B cell (primary cell): ENCODE data around the gene ARHGAP23. TPM values are rescaled to one million over a fixed set of nuclear protein-coding genes. Genes with fewer than 3 reads are reported as not detected.

Experiments
- ATAC-seq: fragments of 200-7000 bp; cut with Tn5 transposase; one replicate; pipeline ENCODE4 v1.10.0; 2021; ENCODE audit warnings: low read depth, mild to moderate bottlenecking, moderate number of reproducible peaks, moderate library complexity
- CTCF ChIA-PET: fragments of 350-600 bp; sonication (Branson Sonifier 250); formaldehyde crosslinking; loops from one replicate; lab custom pipeline; 2021; ENCODE audit warnings: antibody characterized with exemption, inconsistent platforms; lab: Charles Lee
- POLR2A ChIA-PET: fragments of 350-600 bp; sonication (Branson Sonifier 250); formaldehyde crosslinking; loops from one replicate; lab custom pipeline; 2021; ENCODE audit warnings: antibody characterized with exemption; lab: Charles Lee
- DNase-seq: peaks from one replicate; pipeline ENCODE4 v3.0.0; 2013
- H2AFZ ChIP-seq: 2 replicates; pipeline ENCODE4 v1.6.1; 2012; ENCODE audit warnings: mild to moderate bottlenecking, low read depth, low read length; ENCODE audit not compliant: insufficient read depth, poor library complexity, severe bottlenecking
- H3K27ac ChIP-seq, 2 donors: 1 replicate in 1 of 2; 2 replicates in 1 of 2; pipeline ENCODE4 v1.5.1; 2012 to 2013; ENCODE audit warnings: low read length in 2 of 2, mild to moderate bottlenecking in 2 of 2, moderate library complexity in 1 of 2
- H3K27me3 ChIP-seq, 4 experiments: fragments of 200-600 bp in 1 of 4; sonication (generic) in 1 of 4; replicated peaks in 1 of 4; 1 replicate in 2 of 4; 2 replicates in 2 of 4; pipeline versions ENCODE4 v1.6.1 to v1.7.0; 2013 to 2016; ENCODE audit warnings: low read length in 3 of 4, mild to moderate bottlenecking in 2 of 4, mixed read lengths in 1 of 4, moderate library complexity in 1 of 4; ENCODE audit not compliant: insufficient read depth in 4 of 4, control insufficient read depth in 3 of 4; ENCODE audit errors: control extremely low read depth in 1 of 4
- H3K36me3 ChIP-seq, 2 experiments: replicated peaks in 1 of 2; 1 replicate in 1 of 2; 2 replicates in 1 of 2; pipeline versions ENCODE4 v1.6.1 to v1.7.1; 2013; ENCODE audit warnings: low read length in 1 of 2; ENCODE audit not compliant: insufficient read depth in 2 of 2, control insufficient read depth in 1 of 2; ENCODE audit errors: control extremely low read depth in 1 of 2, extremely low read depth in 1 of 2
- H3K4me1 ChIP-seq, 2 donors: fragments of 200-600 bp in 1 of 2; sonication (generic) in 1 of 2; 1 replicate in 1 of 2; 2 replicates in 1 of 2; pipeline versions ENCODE4 v1.5.1 to v1.6.1; 2013 to 2017; ENCODE audit warnings: low read length in 2 of 2; ENCODE audit not compliant: control insufficient read depth in 2 of 2, insufficient read depth in 2 of 2
- H3K4me2 ChIP-seq: replicated peaks from 2 replicates; pipeline ENCODE3; 2012; ENCODE audit warnings: mild to moderate bottlenecking, low read depth, low read length; ENCODE audit not compliant: poor library complexity, severe bottlenecking
- H3K4me3 ChIP-seq, 5 experiments: fragments of 200-600 bp in 1 of 5; sonication (generic) in 1 of 5; 1 replicate in 3 of 5; 2 replicates in 2 of 5; pipeline versions ENCODE4 v1.5.1 to v1.7.0; 2011 to 2016; ENCODE audit warnings: low read length in 4 of 5, mild to moderate bottlenecking in 4 of 5, low read depth in 2 of 5, control low read depth in 1 of 5, moderate library complexity in 1 of 5; ENCODE audit not compliant: insufficient read depth in 1 of 5; ENCODE audit errors: control extremely low read depth in 1 of 5, extremely low read depth in 1 of 5
- H3K79me2 ChIP-seq: fragments of 200-600 bp; sonication (generic); one replicate; pipeline ENCODE4 v1.6.0; 2016; ENCODE audit warnings: low read length; ENCODE audit not compliant: control insufficient read depth, insufficient read depth
- H3K9ac ChIP-seq: fragments of 200-600 bp; sonication (generic); 2 replicates; pipeline ENCODE4 v1.6.1; 2017; ENCODE audit warnings: mild to moderate bottlenecking, low read length, moderate library complexity
- H3K9me3 ChIP-seq, 3 donors: one replicate each; pipeline versions ENCODE4 v1.6.1 to v1.7.1; 2013; ENCODE audit warnings: low read length in 2 of 3; ENCODE audit not compliant: control insufficient read depth in 2 of 3, insufficient read depth in 1 of 3; ENCODE audit errors: control extremely low read depth in 1 of 3
- H4K20me1 ChIP-seq: 2 replicates; pipeline ENCODE4 v1.6.0; 2012; ENCODE audit warnings: mild to moderate bottlenecking, low read length; ENCODE audit not compliant: insufficient read depth, control insufficient read depth, poor library complexity, severe bottlenecking
- H3K27ac Mint-ChIP-seq: one replicate; pipeline ENCODE4 v1.8.0; 2021; ENCODE audit warnings: mixed read lengths
- H3K27me3 Mint-ChIP-seq: one replicate; pipeline ENCODE4 v1.8.0; 2021; ENCODE audit warnings: mixed read lengths
- H3K4me1 Mint-ChIP-seq: one replicate; pipeline ENCODE4 v1.8.0; 2021; ENCODE audit warnings: mixed read lengths
- H3K4me3 Mint-ChIP-seq: one replicate; pipeline ENCODE4 v1.8.0; 2021; ENCODE audit warnings: mixed read lengths
- H3K9me3 Mint-ChIP-seq: one replicate; pipeline ENCODE4 v1.8.0; 2022; ENCODE audit warnings: mixed read lengths; ENCODE audit not compliant: insufficient read depth
- EZH2 ChIP-seq: IDR thresholded peaks from 2 replicates; pipeline ENCODE4 v1.6.1; 2012; ENCODE audit warnings: borderline replicate concordance, low read depth, mild to moderate bottlenecking, moderate library complexity, low read length; ENCODE audit not compliant: insufficient read depth, poor library complexity, severe bottlenecking
- WGBS: methylation state at CpG from one replicate; pipeline ENCODE4 v1.1.5; 2013; ENCODE audit warnings: missing lambda C conversion rate; ENCODE audit not compliant: insufficient coverage; 5-methylcytosine and 5-hydroxymethylcytosine counted together
- intact Hi-C: fragments of 100-400 bp; cut with micrococcal nuclease; formaldehyde crosslinking; loops from one replicate; pipeline ENCODE4 v1.10.0; 2022
- polyA plus RNA-seq: library from polyadenylated mRNA; depleted of rRNA; stranded (reverse); fragments of >200 nt; gene quantifications from 2 replicates; pipeline ENCODE4 v1.2.3, GENCODE V29; 2012
- total RNA-seq, 2 donors: library from RNA; stranded (reverse); fragments of 120-200 nt in 1 of 2; gene quantifications; 1 replicate in 1 of 2; 2 replicates in 1 of 2; pipeline versions ENCODE4 v1.2.3 to v1.2.4, GENCODE V29; 2013 to 2022
- TF ChIP-seq, protein P1 (sequence below): fragments of 200-600 bp; IDR thresholded peaks from one replicate; pipeline ENCODE4 v1.8.0; 2022; ENCODE audit warnings: antibody characterized with exemption, mild to moderate bottlenecking

The ARHGAP23 gene
- total and polyA plus RNA-seq, 2 donors (not counting 1 experiment from before 2014, with no cell fraction given) = 0.07 to 0.12 TPM

DNA sequence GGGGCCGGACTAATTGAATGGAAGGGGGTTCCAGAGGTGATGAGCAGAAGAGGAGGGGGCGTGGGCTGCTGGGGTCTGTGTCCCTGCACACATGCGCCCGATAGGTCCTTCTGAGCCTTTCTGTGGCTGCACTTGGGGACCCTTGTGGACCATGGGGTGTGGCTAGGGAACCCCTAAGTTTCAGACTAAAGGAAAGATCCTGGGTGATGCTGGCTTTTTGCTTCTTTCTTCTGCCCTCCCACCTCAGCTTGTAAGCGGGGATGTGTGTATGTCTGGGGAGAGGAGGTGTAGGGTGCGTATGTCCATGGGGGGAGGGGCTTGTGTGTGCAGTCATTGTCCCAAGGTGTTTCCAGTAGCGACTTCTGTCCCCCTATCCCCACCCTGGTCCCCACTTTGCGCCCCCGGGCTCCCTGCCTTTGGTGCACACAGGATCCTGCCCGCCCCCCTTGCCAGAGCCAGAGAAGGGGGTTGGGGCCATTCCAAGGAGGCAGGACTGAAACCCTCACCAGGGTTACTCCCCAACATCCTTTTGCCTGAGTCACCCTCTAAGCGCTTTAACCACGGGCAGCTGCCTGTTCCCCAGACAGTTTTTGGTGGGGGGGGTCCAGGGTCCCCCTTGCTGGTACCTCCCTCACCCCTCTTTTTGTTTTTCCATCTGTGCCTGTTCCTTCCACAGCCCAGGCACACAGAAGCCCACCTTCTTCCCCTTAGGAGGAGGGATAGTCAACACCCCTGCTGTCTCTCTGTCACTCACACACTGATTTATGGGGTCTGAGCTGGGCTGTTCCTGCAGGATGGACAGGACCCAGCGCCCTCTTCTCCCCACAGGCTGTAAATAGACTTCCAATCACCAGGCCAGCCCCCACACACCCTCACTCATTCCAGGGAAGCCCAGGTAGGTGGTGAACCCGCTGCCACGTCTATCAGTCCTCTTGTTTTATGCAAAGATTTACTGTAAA lies 83.2 kb downstream of the ARHGAP23 start:
- H3K4me3 ChIP-seq = no peak overlapping the region
- H4K20me1 ChIP-seq = no peaks in the 10 kb centered on the region
- ChIA-PET POLR2A (no interaction called here), CTCF (no interaction called here)
- no peak overlapping the region for H3K9ac ChIP-seq
- Mint-ChIP-seq H3K9me3 (no peaks in the 10 kb centered on the region), H3K4me3 (peak overlapping the region; percentile 60), H3K4me1 (peaks cover 15% of the 10 kb centered on the region), H3K27ac (no peak overlapping the region), H3K27me3 (peaks cover 50% of the 10 kb centered on the region)
- no peak for ATAC-seq
- no peaks in the 10 kb centered on the region for H3K36me3 ChIP-seq
- 92% methylated on average over 4 of the region's 15 CpGs for WGBS
- H3K4me1 ChIP-seq = peaks cover 5 to 6% of the 10 kb centered on the region in 2 donors
- no peak overlapping the region for H2AFZ ChIP-seq
- TF ChIP-seq, protein P1, sequence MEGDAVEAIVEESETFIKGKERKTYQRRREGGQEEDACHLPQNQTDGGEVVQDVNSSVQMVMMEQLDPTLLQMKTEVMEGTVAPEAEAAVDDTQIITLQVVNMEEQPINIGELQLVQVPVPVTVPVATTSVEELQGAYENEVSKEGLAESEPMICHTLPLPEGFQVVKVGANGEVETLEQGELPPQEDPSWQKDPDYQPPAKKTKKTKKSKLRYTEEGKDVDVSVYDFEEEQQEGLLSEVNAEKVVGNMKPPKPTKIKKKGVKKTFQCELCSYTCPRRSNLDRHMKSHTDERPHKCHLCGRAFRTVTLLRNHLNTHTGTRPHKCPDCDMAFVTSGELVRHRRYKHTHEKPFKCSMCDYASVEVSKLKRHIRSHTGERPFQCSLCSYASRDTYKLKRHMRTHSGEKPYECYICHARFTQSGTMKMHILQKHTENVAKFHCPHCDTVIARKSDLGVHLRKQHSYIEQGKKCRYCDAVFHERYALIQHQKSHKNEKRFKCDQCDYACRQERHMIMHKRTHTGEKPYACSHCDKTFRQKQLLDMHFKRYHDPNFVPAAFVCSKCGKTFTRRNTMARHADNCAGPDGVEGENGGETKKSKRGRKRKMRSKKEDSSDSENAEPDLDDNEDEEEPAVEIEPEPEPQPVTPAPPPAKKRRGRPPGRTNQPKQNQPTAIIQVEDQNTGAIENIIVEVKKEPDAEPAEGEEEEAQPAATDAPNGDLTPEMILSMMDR = no peak
- TF ChIP-seq EZH2 = no peak
- DNase-seq = no peak
- no peaks in the 10 kb centered on the region for H3K79me2 ChIP-seq
- H3K4me2 ChIP-seq = no peak overlapping the region
- peaks cover 0 to 28% (median 3%) of the 10 kb centered on the region in 4 experiments for H3K27me3 ChIP-seq
- intact Hi-C loops = no loop called here
- H3K27ac ChIP-seq = no peak overlapping the region
- peaks cover 0 to 6% (median 0%) of the 10 kb centered on the region in 3 donors for H3K9me3 ChIP-seq
